Measurements from ENCODE around the gene FBN3.

FBN3 gene

DNA sequence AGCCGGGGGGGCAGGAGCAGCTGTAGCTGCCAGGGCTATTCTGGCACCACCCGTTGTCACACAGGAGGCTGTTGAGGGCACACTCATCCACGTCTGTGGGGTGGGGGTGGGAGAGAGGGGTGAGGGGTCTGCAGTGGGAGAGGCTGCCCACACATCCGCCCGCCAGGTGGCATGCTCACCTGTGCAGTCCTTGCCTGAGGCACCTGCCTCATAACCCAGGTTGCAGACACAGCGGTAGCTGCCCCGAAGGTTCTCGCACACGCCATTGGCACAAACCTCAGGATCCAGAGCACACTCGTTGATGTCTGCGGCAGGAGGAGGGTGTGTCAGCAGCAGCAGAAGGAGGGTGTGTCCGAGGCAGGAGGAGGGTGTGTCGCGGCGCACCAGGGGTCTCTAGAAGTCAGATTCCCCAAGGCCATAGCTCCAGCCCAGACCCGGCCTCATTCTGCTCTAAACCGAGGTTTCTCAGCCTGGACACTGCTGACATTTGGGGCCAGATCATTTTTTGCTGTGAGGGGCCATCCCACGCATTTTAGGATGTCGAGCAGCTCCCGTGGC lies 20.3 kb downstream of the FBN3 start:
- Histone ChIP-seq H3K36me3 (ENCODE audit: control insufficient read depth, insufficient read depth, low read length) (no peaks in the 10 kb centered on the region), H3K4me3 (replicated peaks; ENCODE audit: low read depth, low read length) (no peak overlapping the region), H3K27me3 (replicated peaks; ENCODE audit: control insufficient read depth, insufficient read depth, low read length) (no peaks in the 10 kb centered on the region)
- no peak for DNase-seq (ENCODE audit: extremely low read depth, insufficient read length)
- TF ChIP-seq CTCF (IDR thresholded peaks at IDR 0.05; ENCODE audit: insufficient read depth, low read length, poor library complexity, severe bottlenecking): no peak

DNA sequence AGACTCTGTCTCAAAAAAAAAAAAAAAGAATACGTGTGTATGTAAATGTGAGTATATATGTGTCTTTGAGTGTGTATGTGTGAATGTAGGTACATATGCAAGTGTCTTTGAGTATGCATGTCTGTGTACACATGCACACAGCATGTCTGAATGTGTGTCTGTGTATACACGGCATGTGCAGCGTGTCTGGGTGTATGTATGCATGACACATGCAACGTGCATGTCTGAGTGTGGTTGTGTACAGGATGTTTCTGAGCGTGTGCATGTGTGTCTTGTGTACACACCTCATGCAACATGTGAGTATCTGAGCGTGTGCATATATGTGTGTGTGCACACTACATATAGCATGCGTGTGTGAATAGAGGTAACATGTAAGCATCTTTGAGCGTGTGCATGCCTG lies 20.8 kb downstream of the FBN3 start:
- DNase-seq (ENCODE audit: extremely low read depth, insufficient read length): no peak
- no peaks in the 10 kb centered on the region for H3K36me3 ChIP-seq (ENCODE audit: control insufficient read depth, insufficient read depth, low read length)
- H3K27me3 ChIP-seq (replicated peaks; ENCODE audit: control insufficient read depth, insufficient read depth, low read length): no peaks in the 10 kb centered on the region
- TF ChIP-seq CTCF (IDR thresholded peaks at IDR 0.05; ENCODE audit: insufficient read depth, low read length, poor library complexity, severe bottlenecking): no peak
- H3K4me3 ChIP-seq (replicated peaks; ENCODE audit: low read depth, low read length): no peak overlapping the region

DNA sequence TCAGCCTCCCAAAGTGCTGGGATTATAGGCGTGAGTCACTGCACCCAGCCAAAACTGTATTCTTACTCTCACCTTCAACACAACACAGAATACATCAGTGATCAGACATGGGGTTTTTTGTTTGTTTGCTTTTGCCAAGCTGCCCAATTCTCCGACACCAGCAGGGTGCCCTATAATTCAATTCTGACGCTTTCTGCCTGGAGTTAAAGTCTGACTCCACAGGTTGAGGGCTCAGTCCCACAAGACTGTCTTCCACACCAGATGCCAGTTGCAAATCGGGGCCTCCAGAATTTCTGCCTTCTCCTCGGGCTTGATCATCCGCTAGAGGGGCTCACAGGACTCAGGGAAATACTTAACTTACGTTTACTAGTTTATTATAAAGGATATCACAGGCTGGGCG lies 22.1 kb downstream of the FBN3 start:
- no peak for DNase-seq (ENCODE audit: extremely low read depth, insufficient read length)
- Histone ChIP-seq H3K4me3 (replicated peaks; ENCODE audit: low read depth, low read length) (no peak overlapping the region), H3K27me3 (replicated peaks; ENCODE audit: control insufficient read depth, insufficient read depth, low read length) (no peaks in the 10 kb centered on the region), H3K36me3 (ENCODE audit: control insufficient read depth, insufficient read depth, low read length) (no peaks in the 10 kb centered on the region)
- TF ChIP-seq CTCF (IDR thresholded peaks at IDR 0.05; ENCODE audit: insufficient read depth, low read length, poor library complexity, severe bottlenecking): no peak

DNA sequence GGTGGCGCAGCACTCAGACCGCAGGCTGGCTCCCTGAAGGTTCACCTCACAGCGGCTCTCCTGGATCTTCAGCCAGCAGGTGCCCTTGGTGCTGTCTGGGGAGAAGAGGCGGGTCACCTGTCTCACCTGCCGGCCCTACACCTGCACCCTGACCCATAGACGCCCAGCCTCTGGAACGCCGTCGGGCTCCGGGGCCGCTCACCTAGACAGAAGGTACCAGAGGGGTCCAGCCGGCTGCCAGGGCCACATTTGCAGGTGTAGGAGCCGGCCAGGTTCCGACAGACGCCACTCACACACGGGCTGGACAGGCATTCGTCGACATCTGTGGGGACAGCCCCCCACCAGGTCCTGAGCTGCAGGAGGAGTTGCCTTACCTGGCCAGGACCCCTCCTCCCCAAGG lies 22.9 kb downstream of the FBN3 start:
- no peak overlapping the region for H3K4me3 ChIP-seq (replicated peaks; ENCODE audit: low read depth, low read length)
- no peak for TF ChIP-seq CTCF (IDR thresholded peaks at IDR 0.05; ENCODE audit: insufficient read depth, low read length, poor library complexity, severe bottlenecking)
- no peaks in the 10 kb centered on the region for H3K36me3 ChIP-seq (ENCODE audit: control insufficient read depth, insufficient read depth, low read length)
- DNase-seq (ENCODE audit: extremely low read depth, insufficient read length): no peak
- H3K27me3 ChIP-seq (replicated peaks; ENCODE audit: control insufficient read depth, insufficient read depth, low read length): no peaks in the 10 kb centered on the region

- Histone ChIP-seq H3K4me3 (replicated peaks; ENCODE audit: low read depth, low read length) (no peak overlapping the region), H3K36me3 (ENCODE audit: control insufficient read depth, insufficient read depth, low read length) (no peaks in the 10 kb centered on the region), H3K27me3 (replicated peaks; ENCODE audit: control insufficient read depth, insufficient read depth, low read length) (no peaks in the 10 kb centered on the region)
- DNase-seq (ENCODE audit: extremely low read depth, insufficient read length): no peak
- TF ChIP-seq CTCF (IDR thresholded peaks at IDR 0.05; ENCODE audit: insufficient read depth, low read length, poor library complexity, severe bottlenecking): no peak
Measured at GRCh38 chr19:8126008-8126407, 23.4 kb downstream of the FBN3 start.

DNA sequence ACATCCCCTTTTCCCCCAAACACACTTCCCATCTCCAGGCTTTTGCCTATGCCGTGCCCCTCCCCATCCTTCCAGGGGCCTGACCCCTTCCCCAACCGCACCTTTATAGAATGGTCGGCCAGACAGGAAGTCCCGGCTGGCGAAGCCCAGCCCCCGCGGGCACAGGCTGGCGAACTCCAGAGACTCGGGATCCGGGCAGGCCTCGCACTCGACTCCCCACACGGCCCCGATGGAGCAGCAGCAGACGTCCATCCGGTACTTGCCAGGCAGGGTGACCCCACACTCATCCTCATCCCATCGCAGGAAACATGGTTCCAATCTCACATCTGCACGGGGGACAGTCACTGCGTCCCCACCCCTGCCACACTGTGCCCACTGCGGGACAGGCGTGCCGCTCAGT lies 25.7 kb downstream of the FBN3 start:
- no peaks in the 10 kb centered on the region for H3K27me3 ChIP-seq (replicated peaks; ENCODE audit: control insufficient read depth, insufficient read depth, low read length)
- no peak for DNase-seq (ENCODE audit: extremely low read depth, insufficient read length)
- no peak for TF ChIP-seq CTCF (IDR thresholded peaks at IDR 0.05; ENCODE audit: insufficient read depth, low read length, poor library complexity, severe bottlenecking)
- H3K36me3 ChIP-seq (ENCODE audit: control insufficient read depth, insufficient read depth, low read length): no peaks in the 10 kb centered on the region
- H3K4me3 ChIP-seq (replicated peaks; ENCODE audit: low read depth, low read length): no peak overlapping the region

Measured in GM06990 (cell line).